ENCODE measurements around the gene ADGRL2.

The ADGRL2 gene

GRCh38 chr1:81970416-81970815 lies 169.7 kb downstream of the ADGRL2 start:
- no peak overlapping the region for H3K27ac ChIP-seq
- no peaks in the 10 kb centered on the region for H3K79me2 ChIP-seq (ENCODE audit: insufficient read depth, low read depth)

GRCh38 chr1:81974222-81974841 lies 173.6 kb downstream of the ADGRL2 start:
- Histone ChIP-seq H3K27ac (no peak overlapping the region), H3K4me1 (ENCODE audit: low read depth, poor library complexity, severe bottlenecking) (no peaks in the 10 kb centered on the region), H3K27me3 (ENCODE audit: insufficient read depth, low read depth) (no peaks in the 10 kb centered on the region), H3K4me2 (no peak overlapping the region), H3K79me2 (ENCODE audit: insufficient read depth, low read depth) (no peaks in the 10 kb centered on the region), H2AFZ (ENCODE audit: low read depth) (no peak overlapping the region), H4K20me1 (ENCODE audit: insufficient read depth) (no peaks in the 10 kb centered on the region), H3K4me3 (IDR thresholded peaks at IDR 0.05; ENCODE audit: insufficient read depth, low read depth, low read length) (no peak overlapping the region), H3K9ac (no peak overlapping the region), H3K36me3 (ENCODE audit: insufficient read depth) (no peaks in the 10 kb centered on the region)
- TF ChIP-seq, protein P1, sequence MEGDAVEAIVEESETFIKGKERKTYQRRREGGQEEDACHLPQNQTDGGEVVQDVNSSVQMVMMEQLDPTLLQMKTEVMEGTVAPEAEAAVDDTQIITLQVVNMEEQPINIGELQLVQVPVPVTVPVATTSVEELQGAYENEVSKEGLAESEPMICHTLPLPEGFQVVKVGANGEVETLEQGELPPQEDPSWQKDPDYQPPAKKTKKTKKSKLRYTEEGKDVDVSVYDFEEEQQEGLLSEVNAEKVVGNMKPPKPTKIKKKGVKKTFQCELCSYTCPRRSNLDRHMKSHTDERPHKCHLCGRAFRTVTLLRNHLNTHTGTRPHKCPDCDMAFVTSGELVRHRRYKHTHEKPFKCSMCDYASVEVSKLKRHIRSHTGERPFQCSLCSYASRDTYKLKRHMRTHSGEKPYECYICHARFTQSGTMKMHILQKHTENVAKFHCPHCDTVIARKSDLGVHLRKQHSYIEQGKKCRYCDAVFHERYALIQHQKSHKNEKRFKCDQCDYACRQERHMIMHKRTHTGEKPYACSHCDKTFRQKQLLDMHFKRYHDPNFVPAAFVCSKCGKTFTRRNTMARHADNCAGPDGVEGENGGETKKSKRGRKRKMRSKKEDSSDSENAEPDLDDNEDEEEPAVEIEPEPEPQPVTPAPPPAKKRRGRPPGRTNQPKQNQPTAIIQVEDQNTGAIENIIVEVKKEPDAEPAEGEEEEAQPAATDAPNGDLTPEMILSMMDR (conservative IDR thresholded peaks at IDR 0.05; ENCODE audit: low read depth, low read length) = no peak

More at GRCh38 chr1:81970416-81970815, 169.7 kb downstream of the ADGRL2 start:
- H2AFZ ChIP-seq (ENCODE audit: low read depth) = no peak overlapping the region
- H3K4me3 ChIP-seq (IDR thresholded peaks at IDR 0.05; ENCODE audit: insufficient read depth, low read depth, low read length) = no peak overlapping the region
- no peaks in the 10 kb centered on the region for H3K4me1 ChIP-seq (ENCODE audit: low read depth, poor library complexity, severe bottlenecking)
- H4K20me1 ChIP-seq (ENCODE audit: insufficient read depth) = no peaks in the 10 kb centered on the region
- no peak overlapping the region for H3K9ac ChIP-seq
- no peak overlapping the region for H3K4me2 ChIP-seq
- TF ChIP-seq, protein P1 (conservative IDR thresholded peaks at IDR 0.05; ENCODE audit: low read depth, low read length) = no peak
- H3K36me3 ChIP-seq (ENCODE audit: insufficient read depth) = no peaks in the 10 kb centered on the region
- no peaks in the 10 kb centered on the region for H3K27me3 ChIP-seq (ENCODE audit: insufficient read depth, low read depth)

- Histone ChIP-seq H3K79me2 (ENCODE audit: insufficient read depth, low read depth) (no peaks in the 10 kb centered on the region), H2AFZ (ENCODE audit: low read depth) (no peak overlapping the region), H3K36me3 (ENCODE audit: insufficient read depth) (no peaks in the 10 kb centered on the region), H3K4me1 (ENCODE audit: low read depth, poor library complexity, severe bottlenecking) (no peaks in the 10 kb centered on the region), H3K4me2 (no peak overlapping the region), H4K20me1 (ENCODE audit: insufficient read depth) (no peaks in the 10 kb centered on the region), H3K27ac (no peak overlapping the region), H3K9ac (no peak overlapping the region), H3K4me3 (IDR thresholded peaks at IDR 0.05; ENCODE audit: insufficient read depth, low read depth, low read length) (no peak overlapping the region), H3K27me3 (ENCODE audit: insufficient read depth, low read depth) (no peaks in the 10 kb centered on the region)
- TF ChIP-seq, protein P1 (conservative IDR thresholded peaks at IDR 0.05; ENCODE audit: low read depth, low read length) = no peak
These were observed 174.3 kb downstream of the ADGRL2 start for GRCh38 chr1:81974883-81975555.

DNA sequence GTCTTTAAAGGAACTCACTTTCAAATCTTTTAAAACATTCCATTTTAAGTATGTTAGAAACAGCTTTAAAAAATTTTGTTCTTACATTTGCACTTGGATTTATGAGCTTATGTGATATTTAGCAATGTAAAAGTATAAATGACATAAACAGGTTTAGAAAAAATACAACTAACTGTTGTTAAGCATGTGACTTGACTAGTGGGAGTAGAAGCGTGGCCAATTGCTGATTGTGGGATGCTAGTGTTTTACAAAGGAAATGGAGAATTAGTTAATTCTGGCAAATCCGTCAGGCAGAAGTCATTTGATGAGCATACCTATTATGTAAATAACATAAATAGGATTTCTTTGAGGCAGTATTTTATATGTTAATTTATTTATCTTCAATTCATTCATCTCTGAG lies 175.8 kb downstream of the ADGRL2 start:
- no peak overlapping the region for H3K4me3 ChIP-seq (IDR thresholded peaks at IDR 0.05; ENCODE audit: insufficient read depth, low read depth, low read length)
- H3K9ac ChIP-seq = no peak overlapping the region
- no peaks in the 10 kb centered on the region for H3K4me1 ChIP-seq (ENCODE audit: low read depth, poor library complexity, severe bottlenecking)
- no peaks in the 10 kb centered on the region for H3K27me3 ChIP-seq (ENCODE audit: insufficient read depth, low read depth)
- H3K4me2 ChIP-seq = no peak overlapping the region
- no peak overlapping the region for H2AFZ ChIP-seq (ENCODE audit: low read depth)
- H4K20me1 ChIP-seq (ENCODE audit: insufficient read depth) = no peaks in the 10 kb centered on the region
- H3K36me3 ChIP-seq (ENCODE audit: insufficient read depth) = no peaks in the 10 kb centered on the region
- no peaks in the 10 kb centered on the region for H3K79me2 ChIP-seq (ENCODE audit: insufficient read depth, low read depth)
- TF ChIP-seq, protein P1 (conservative IDR thresholded peaks at IDR 0.05; ENCODE audit: low read depth, low read length) = no peak
- no peak overlapping the region for H3K27ac ChIP-seq

All from KMS-11 (cell line).